Measurements from ENCODE around the gene ACAD10.
"Not testable (repeated sequence)": the region's sequence is repeated elsewhere in the genome, so short reads cannot be mapped to it uniquely, and the experiment has no call there.

ACAD10 gene

DNA sequence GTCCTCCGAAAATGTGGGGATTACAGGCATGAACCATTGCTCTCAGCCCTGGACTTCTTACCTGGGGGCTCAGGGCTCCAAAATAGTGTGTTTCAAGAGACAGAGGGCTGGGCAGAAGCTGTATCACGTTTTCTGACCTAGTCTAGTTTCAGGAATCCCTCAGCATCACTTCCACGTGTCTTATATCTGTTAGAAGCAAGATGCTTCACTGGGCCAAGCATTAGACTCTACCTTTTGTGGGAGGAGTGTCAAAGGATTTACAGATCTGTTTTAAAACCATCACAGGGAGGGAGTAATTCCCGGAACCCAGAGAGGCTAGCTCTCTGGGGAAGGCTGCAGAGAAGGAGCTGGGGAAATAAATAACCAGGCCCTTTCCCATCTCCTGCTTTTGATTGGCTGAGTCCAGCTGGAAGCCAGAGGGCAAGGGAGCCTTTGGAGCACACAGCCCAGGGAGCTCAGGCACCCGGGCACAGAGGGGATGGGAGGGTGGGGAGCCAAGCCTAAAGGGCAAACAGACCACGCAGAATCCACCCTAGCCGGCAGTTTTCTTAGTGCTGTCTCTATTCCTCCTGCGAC is 47.6 kb downstream of the ACAD10 start:
- TF ChIP-seq, protein P1, sequence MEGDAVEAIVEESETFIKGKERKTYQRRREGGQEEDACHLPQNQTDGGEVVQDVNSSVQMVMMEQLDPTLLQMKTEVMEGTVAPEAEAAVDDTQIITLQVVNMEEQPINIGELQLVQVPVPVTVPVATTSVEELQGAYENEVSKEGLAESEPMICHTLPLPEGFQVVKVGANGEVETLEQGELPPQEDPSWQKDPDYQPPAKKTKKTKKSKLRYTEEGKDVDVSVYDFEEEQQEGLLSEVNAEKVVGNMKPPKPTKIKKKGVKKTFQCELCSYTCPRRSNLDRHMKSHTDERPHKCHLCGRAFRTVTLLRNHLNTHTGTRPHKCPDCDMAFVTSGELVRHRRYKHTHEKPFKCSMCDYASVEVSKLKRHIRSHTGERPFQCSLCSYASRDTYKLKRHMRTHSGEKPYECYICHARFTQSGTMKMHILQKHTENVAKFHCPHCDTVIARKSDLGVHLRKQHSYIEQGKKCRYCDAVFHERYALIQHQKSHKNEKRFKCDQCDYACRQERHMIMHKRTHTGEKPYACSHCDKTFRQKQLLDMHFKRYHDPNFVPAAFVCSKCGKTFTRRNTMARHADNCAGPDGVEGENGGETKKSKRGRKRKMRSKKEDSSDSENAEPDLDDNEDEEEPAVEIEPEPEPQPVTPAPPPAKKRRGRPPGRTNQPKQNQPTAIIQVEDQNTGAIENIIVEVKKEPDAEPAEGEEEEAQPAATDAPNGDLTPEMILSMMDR (IDR thresholded peaks at IDR 0.05; ENCODE audit: borderline replicate concordance, insufficient read depth, low read depth, low read length): no peak
- H3K4me3 ChIP-seq (ENCODE audit: low read depth, low read length): no peak overlapping the region

DNA sequence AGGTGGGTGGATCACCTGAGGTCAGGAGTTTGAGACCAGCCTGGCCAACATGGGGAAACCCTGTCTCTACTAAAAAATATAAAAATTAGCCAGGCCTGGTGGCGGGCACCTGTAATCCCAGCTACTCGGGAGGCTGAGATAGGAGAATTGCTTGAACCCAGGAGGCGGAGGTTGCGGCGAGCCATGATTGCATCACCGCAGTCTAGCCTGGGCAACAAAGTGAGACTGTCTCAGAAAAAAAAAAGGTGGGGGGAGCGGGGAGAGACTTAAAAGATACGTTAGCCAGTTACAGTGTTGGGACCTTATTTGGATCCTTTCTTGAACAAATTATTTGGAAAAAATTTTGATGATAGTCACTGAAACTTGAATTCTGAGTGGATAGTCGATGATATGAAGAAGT is 53.7 kb downstream of the ACAD10 start:
- not testable (repeated sequence) for H3K4me3 ChIP-seq (ENCODE audit: low read depth, low read length)

DNA sequence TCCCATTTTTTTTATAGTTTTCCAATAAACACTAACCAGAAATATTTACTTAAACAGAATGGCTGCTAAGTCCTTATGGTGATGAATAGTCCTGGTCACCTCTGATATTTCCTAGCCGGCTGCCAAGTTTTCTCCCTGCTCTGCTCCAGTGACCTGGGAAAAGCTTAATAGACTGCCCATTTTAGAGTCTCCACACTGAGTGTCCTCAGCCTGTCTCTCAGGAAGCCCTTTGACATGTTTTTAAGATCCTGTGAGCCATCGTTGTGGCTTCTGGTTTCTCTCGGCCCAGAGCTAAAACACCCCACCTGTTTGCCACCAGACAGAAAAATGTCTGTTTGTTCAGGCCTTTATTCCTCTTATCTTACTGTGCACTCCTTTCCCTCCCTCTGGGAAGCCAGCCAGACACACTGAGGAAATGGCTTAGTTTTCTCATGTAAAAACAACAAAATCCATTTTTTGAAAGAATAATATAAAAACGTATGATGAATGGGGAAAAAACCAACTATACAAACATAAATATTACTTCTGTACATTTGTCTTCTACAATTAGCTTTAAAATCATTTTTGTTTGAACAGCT is 55.5 kb downstream of the ACAD10 start:
- H3K4me3 ChIP-seq (ENCODE audit: low read depth, low read length): no peak overlapping the region
- TF ChIP-seq, protein P1 (IDR thresholded peaks at IDR 0.05; ENCODE audit: borderline replicate concordance, insufficient read depth, low read depth, low read length): no peak

DNA sequence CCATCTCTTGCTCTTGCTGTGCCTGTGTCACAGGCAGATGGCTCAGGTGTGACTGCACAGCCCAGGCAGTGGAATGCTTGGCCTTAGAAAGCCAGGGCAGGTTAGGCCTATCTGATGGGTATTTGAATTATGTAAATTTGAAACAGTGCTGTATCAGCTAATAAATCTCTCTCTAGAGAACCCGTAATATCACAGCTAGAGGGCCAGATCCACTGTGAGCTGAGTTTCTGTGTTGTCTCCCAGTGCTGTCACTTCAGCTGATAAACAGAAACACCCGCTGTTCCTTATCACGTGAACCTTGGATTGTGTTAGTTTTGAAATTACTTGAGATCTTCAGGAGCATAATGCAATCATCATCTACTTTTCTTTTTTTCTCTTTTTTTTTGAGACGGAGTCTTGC is 59.4 kb downstream of the ACAD10 start:
- TF ChIP-seq, protein P1 (IDR thresholded peaks at IDR 0.05; ENCODE audit: borderline replicate concordance, insufficient read depth, low read depth, low read length): no peak
- no peak overlapping the region for H3K4me3 ChIP-seq (ENCODE audit: low read depth, low read length)

DNA sequence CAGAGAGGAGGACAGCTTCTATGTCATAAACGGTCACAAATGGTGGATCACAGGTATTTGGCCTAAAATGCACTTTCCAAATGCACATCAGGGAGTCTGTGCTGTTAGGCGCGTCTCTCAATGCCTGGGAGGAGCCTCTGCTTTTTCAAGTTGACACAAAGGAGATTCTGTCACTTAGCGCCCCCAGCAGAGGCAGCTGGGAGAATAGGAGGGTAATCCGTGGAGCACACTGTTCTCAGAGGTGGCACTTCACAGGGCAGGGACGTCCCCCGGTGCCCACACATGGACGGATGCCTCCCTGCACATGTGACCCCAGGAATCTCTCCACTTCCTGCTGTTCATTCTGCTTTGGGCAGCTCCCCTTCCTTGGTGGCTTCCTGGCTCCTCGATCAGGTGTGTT is 61.5 kb downstream of the ACAD10 start:
- TF ChIP-seq, protein P1 (IDR thresholded peaks at IDR 0.05; ENCODE audit: borderline replicate concordance, insufficient read depth, low read depth, low read length): no peak
- H3K4me3 ChIP-seq (ENCODE audit: low read depth, low read length): no peak overlapping the region

DNA sequence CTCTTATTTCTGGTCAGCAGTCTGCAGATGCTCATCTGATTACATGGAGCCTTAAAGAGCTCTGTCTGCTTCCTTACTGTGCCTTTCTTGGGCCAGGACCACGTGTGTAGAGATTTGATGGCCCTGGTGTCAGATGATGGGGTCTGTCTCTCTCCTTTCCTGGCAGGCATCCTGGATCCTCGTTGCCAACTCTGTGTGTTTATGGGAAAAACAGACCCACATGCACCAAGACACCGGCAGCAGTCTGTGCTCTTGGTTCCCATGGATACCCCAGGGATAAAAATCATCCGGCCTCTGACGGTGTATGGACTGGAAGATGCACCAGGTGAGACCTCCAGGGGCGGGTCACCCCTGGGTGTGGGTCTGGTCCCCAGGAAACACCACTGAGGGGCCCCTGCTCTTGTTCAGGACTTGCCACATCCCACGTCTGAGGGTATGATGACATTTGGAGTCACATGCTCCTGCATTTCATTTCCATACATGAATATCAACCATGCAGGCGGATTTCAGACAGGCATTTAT is 62.4 kb downstream of the ACAD10 start:
- TF ChIP-seq, protein P1 (IDR thresholded peaks at IDR 0.05; ENCODE audit: borderline replicate concordance, insufficient read depth, low read depth, low read length): no peak
- H3K4me3 ChIP-seq (ENCODE audit: low read depth, low read length): no peak overlapping the region

DNA sequence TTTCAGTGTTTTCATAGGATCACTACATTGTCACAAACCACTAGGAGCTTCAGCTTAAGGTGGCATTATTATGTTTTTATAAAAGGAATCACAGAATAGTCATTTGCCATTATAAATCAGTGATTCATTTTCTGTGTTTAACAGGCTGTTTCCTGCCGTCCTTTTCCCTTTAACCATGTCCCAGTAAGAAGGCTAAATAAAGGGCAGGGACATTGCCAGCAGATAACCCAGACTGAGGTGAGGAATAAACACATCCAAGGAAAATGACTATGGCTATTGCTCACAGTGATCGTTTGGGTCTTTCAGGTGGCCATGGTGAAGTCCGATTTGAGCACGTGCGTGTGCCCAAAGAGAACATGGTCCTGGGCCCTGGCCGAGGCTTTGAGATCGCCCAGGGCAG is 63.0 kb downstream of the ACAD10 start:
- TF ChIP-seq, protein P1 (IDR thresholded peaks at IDR 0.05; ENCODE audit: borderline replicate concordance, insufficient read depth, low read depth, low read length): no peak

More for the DNA sequence above, 63.0 kb downstream of the ACAD10 start:
- H3K4me3 ChIP-seq (ENCODE audit: low read depth, low read length): no peak overlapping the region

Data from GM12875 (cell line).